GM12892 (cell line): ENCODE data around the gene SLC6A17.

ENCODE experiments used
- DNase-seq: peaks from one replicate; pipeline ENCODE4 v3.0.0; 2011; ENCODE audit not compliant: insufficient read length
- FAIRE-seq: peaks from 2 replicates; lab custom pipeline; 2011; peaks lifted over from hg19 to GRCh38; lab: Jason Lieb, UNC
- POLR2A ChIP-seq: IDR thresholded peaks from 2 replicates; pipeline ENCODE4 v1.6.1; 2011; ENCODE audit warnings: low read depth, low read length, control low read depth
- POLR2AphosphoS5 ChIP-seq: IDR thresholded peaks from 2 replicates; pipeline ENCODE4 v1.6.1; 2011; ENCODE audit warnings: low read depth, low read length, control low read depth
- TAF1 ChIP-seq: IDR thresholded peaks from 2 replicates; pipeline ENCODE4 v1.6.1; 2011; ENCODE audit warnings: low read depth, mild to moderate bottlenecking, control low read depth, low read length, borderline replicate concordance

The SLC6A17 gene

GRCh38 chr1:110136911-110137310 lies 13.4 kb upstream of the SLC6A17 start:
- FAIRE-seq (no peak), DNase-seq (no peak)
- no peak for TF ChIP-seq POLR2A
- TF ChIP-seq TAF1 = no peak
- TF ChIP-seq POLR2AphosphoS5 = no peak

GRCh38 chr1:110138956-110139355 lies 11.3 kb upstream of the SLC6A17 start:
- DNase-seq (no peak), FAIRE-seq (no peak)
- no peak for TF ChIP-seq POLR2A
- no peak for TF ChIP-seq TAF1
- TF ChIP-seq POLR2AphosphoS5 = no peak

- FAIRE-seq (no peak), DNase-seq (no peak)
- no peak for TF ChIP-seq TAF1
- TF ChIP-seq POLR2A = no peak
Measured at GRCh38 chr1:110144366-110144765, 5.9 kb upstream of the SLC6A17 start.

GRCh38 chr1:110148961-110149360 lies 1.3 kb upstream of the SLC6A17 start:
- DNase-seq (no peak), FAIRE-seq (no peak)
- TF ChIP-seq TAF1 (no peak), POLR2AphosphoS5 (no peak), POLR2A (no peak)

- no peak for FAIRE-seq
Measured at GRCh38 chr1:110151175-110151669, 928 bp downstream of the SLC6A17 start.

GRCh38 chr1:110152133-110152785 lies 2.0 kb downstream of the SLC6A17 start:
- DNase-seq = no peak
- no peak for TF ChIP-seq TAF1
- no peak for TF ChIP-seq POLR2A
- no peak for TF ChIP-seq POLR2AphosphoS5
- FAIRE-seq = no peak

More at GRCh38 chr1:110151175-110151669, 928 bp downstream of the SLC6A17 start:
- no peak for DNase-seq
- TF ChIP-seq POLR2A (no peak), TAF1 (no peak)

GRCh38 chr1:110153407-110153950 lies 3.2 kb downstream of the SLC6A17 start:
- FAIRE-seq (no peak), DNase-seq (no peak)
- no peak for TF ChIP-seq POLR2AphosphoS5

GRCh38 chr1:110155878-110156522 lies 5.7 kb downstream of the SLC6A17 start:
- FAIRE-seq (no peak), DNase-seq (no peak)
- TF ChIP-seq POLR2A (no peak), POLR2AphosphoS5 (no peak), TAF1 (no peak)

- TF ChIP-seq TAF1 (no peak), POLR2AphosphoS5 (no peak), POLR2A (no peak)
- FAIRE-seq (no peak), DNase-seq (no peak)
Measured at GRCh38 chr1:110158261-110158660, 8.0 kb downstream of the SLC6A17 start.

GRCh38 chr1:110159168-110159567 lies 8.9 kb downstream of the SLC6A17 start:
- FAIRE-seq (no peak), DNase-seq (no peak)
- no peak for TF ChIP-seq POLR2A
- TF ChIP-seq POLR2AphosphoS5 = no peak
- TF ChIP-seq TAF1 = no peak

- DNase-seq (no peak), FAIRE-seq (no peak)
- TF ChIP-seq POLR2AphosphoS5 (no peak), POLR2A (no peak), TAF1 (no peak)
Measured at GRCh38 chr1:110160538-110161100, 10.3 kb downstream of the SLC6A17 start.

GRCh38 chr1:110161165-110161564 lies 10.9 kb downstream of the SLC6A17 start:
- TF ChIP-seq POLR2A = no peak
- TF ChIP-seq TAF1 = no peak
- no peak for TF ChIP-seq POLR2AphosphoS5
- DNase-seq (no peak), FAIRE-seq (no peak)
